Kidney glomerular epithelial cell (primary cell): ENCODE results near the gene UBAP1L.
"Not testable (repeated sequence)": the region's sequence is repeated elsewhere in the genome, so short reads cannot be mapped to it uniquely, and the experiment has no call there.

ENCODE experiments used
- DNase-seq: peaks from one replicate; lab custom pipeline; 2025; lab: John Stamatoyannopoulos, UW

UBAP1L gene

DNA sequence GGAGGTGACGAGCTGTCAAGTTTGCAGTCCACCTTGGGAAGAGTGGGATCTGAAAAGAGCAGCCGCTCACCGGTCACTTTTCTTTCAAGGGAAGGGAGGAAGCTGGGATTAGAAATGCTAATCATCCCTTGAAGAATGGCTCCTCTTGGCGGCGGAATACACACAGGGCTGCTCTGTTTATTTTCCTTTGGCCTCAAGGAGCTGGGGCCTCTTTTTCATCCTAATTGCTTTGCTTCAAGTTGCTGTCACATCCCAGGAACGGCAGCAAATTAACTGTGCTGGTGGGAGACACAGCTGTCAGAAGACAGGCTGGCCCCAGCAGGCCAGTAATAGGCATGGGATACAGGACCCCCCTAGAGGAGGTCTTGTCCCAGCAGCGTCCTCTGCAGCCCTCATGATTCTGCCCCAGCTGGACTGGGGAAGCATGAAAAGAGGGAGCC is 31.7 kb downstream of the UBAP1L start:
- peak; percentile 15 for DNase-seq

DNA sequence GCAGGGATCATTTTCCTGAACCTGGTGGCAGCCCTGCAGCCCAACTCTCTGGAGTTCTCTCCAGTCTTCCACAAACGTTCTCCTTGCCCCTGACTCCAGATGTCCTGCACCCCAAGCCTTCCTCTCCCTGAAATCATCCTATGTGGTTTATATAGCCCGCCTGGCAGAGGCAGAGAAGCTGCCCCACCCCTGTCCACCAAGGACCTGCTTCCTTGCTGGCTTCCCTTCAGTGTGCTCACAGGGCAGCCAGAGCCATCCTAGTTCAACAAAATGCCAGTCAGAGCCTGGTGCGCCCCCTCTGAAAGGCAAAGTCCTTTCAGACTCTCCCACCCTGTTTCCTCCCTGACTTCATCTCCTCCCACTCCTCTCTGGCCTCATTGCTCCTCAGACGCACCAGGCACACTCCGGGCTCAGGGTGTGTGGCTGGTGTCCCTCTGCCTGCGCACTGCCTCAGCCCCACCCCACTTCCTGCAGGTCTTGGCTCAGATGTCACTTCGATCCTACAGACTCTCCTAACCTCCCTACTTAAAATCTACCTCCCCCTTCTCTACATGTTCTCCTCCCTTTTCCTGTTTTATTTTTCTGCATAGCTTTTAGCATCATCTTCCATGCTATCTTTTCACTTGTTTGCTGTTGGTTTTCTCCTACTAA is 32.6 kb downstream of the UBAP1L start:
- DNase-seq: no peak

DNA sequence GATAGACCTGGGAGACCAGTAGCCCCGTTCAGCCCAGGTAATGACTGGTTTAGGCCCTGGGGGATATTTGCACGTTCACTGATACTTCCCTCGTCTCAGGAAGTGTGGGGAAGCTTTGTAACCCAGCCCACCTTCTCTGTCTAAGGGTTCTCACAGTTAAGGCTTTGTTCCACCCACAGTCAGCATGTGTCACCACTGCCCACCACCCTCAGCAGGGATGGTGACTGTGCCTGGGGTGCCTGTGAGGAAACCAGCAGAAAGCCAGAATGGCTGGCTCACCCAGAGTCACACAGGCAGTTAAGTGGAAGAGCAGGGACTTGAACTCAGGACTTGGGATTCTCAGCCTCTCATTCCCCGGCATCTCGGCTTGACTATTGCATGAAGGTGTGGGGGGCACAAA is 33.2 kb downstream of the UBAP1L start:
- no peak for DNase-seq

DNA sequence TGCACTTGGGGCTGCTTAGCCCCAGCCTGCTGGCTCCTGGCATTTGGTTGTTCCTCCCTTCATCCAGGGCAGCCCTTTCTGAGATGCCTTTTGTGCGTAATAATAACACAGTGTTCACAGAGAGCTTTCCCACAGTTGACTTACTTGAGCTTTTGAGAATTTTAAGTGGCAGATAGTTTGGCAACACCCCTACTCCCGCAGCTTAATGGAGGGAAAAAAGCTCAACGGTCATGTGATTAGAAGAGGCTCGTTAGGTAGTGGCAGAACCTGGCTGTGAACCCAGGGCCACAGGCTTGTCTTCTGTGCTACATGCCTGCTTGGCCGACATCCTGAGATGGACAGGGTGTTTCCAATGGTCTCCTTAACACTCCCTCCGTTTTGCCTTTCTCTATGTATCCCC is 33.7 kb downstream of the UBAP1L start:
- no peak for DNase-seq

DNA sequence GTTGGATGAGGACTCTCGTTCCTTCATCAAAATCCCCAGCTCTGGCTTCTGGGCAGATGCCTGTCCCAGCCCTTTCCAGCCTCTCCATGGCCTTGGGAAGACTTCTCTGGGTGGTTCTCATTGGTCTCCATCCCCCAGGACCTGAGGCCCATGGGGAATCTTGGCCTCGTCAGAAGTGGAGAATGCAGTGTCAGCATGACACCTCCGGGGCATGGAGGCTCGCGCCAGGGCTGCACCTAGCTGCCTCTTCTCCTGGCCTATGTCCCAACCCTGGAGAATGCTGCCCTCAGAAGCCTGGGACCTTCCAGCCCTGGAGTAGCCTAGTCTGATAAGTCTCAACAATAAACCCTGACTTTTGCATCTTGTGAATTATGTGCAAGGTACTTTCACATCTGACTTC is 35.4 kb downstream of the UBAP1L start:
- DNase-seq: no peak

DNA sequence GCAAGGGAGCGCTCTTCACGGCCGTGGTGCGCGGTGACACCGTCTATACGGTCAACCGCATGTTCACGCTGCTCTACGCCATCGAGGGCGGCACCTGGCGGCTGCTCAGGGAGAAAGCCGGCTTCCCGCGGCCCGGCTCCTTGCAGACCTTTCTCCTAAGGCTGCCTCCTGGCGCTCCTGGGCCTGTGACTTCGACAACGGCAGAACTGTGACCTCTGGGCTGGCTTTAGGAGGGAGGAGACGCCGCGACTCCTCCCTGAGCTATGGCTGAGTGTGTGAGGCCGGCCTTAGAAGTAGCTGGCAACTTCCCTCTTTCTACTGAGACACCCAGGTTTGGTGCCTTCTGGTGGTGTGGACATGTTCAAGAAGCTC is 37.0 kb downstream of the UBAP1L start:
- peak; percentile 4 for DNase-seq

DNA sequence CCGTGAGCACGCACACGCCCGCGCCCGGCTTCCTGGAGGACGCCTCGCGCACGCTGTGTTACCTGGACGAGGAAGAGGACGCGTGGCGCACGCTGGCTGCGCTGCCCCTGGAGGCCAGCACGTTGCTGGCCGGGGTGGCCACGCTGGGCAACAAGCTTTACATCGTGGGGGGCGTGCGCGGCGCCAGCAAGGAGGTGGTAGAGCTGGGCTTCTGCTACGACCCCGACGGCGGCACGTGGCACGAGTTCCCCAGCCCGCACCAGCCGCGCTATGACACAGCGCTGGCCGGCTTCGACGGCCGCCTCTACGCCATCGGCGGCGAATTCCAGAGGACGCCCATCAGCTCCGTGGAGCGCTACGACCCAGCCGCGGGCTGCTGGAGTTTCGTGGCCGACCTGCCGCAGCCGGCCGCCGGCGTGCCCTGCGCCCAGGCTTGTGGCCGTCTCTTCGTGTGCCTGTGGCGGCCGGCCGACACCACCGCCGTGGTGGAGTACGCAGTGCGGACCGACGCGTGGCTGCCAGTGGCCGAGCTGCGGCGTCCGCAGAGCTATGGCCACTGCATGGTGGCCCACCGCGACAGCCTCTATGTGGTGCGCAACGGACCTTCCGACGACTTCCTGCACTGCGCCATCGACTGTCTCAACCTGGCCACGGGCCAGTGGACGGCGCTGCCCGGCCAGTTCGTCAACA is 37.6 kb downstream of the UBAP1L start:
- no peak for DNase-seq

DNA sequence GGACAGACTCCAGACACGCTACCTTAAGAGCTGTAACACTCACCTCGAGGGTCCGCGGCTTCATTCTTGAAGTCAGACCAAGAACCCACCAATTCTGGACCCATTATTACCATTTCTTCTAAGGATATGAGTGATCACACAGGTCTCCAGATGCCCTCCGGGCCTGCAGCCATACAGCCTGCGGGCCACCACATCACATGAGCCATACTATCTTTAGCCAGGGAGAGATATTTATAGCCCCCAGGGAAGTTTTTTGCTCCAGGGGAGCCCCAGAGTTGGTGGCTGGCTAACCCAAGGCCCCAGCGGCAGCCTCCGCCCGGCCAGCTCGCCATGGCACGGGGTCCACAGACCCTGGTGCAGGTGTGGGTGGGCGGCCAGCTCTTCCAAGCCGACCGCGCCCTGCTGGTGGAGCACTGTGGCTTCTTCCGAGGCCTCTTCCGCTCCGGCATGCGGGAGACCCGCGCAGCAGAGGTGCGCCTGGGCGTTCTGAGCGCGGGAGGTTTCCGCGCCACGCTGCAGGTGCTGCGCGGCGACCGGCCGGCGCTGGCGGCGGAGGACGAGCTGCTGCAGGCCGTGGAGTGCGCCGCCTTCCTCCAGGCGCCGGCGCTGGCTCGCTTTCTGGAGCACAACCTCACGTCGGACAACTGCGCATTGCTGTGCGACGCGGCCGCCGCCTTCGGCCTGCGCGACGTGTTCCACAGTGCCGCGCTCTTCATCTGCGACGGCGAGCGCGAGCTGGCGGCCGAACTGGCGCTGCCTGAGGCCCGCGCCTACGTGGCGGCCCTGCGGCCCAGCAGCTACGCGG is 38.3 kb downstream of the UBAP1L start, which contains the start of gene KBTBD13:
Gene KBTBD13 (plus strand): TSS at position 261 of the 805 bp plus-strand sequence. CDS start 70 bp downstream, at position 331.
- DNase-seq: no peak

DNA sequence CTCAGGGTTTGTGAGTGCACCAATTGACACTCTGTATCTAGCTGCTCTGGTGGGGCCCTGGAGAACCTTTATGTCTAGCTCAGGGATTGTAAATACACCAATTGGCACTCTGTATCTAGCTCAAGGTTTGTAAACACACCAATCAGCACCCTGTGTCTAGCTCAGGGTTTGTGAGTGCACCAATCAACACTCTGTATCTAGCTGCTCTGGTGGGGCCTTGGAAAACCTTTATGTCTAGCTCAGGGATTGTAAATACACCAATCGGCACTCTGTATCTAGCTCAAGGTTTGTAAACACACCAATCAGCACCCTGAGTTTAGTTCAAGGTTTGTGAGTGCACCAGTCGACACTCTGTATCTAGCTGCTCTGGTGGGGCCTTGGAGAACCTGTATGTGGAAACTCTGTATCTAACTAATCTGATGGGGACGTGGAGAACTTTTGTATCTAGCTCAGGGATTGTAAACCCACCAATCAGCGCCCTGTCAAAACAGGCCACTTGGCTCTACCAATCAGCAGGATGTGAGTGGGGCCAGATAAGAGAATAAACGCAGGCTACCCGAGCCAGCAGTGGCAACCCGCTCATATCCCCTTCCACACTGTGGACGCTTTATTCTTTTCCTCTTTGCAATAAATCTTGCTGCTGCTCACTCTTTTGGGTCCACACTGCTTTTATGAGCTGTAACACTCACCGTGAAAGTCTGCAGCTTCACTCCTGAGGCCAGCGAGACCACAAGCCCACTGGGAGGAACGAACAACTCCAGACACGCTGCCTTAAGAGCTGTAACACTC is 39.2 kb downstream of the UBAP1L start:
- DNase-seq: not testable (repeated sequence)

DNA sequence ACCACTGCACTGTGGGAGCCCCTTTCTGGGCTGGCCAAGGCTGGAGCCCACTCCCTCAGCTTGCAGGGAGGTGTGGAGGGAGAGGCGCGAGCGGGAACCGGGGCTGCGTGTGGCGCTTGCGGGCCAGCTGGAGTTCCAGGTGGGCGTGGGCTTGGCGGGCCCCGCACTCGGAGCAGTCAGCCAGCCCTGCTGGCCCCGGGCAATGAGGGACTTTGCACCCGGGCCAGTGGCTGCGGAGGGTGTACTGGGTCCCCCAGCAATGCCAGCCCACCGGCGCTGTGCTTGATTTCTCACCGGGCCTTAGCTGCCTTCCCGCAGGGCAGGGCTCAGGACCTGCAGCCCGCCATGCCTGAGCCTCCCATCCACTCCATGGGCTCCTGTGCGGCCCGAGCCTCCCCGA is 40.1 kb downstream of the UBAP1L start:
- DNase-seq: not testable (repeated sequence)

DNA sequence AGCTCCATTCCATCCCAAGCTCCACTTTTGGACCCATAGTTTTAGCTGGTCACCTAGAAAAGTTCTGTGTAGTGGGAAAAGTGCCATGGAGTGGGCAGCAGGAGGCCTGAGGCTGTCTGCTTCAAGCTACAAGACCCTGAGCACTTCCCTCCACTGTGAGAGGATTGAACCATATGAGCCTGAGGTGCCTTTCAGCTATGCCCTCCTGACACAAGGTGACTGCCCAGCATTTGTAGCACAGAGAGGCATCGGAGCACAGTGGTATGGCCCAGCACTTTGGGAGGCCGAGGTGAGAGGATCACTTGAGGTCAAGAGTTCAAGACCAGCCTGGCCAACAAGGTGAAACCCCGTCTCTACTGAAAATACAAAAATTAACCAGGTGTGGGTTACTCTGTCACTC is 42.4 kb downstream of the UBAP1L start:
- DNase-seq: no peak

DNA sequence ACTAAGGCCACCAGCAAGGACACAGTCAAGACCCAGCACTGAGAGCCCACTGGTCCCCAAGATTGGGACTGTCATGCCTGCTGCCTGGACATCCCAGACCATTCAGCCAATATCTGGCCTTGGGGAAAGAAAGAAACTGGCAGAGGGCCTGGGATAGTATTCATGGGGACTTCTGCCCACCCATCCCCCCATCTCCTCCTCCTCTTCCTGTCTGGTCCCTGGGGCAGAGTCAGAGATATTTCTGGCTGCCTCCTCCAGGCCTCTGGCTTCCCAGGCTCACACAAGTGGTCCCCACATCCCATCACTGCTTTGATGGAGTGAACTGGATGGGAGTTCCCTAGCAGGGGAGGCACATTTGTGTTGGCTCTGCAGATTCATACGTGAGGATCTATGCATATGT is 43.0 kb downstream of the UBAP1L start:
- DNase-seq: no peak

DNA sequence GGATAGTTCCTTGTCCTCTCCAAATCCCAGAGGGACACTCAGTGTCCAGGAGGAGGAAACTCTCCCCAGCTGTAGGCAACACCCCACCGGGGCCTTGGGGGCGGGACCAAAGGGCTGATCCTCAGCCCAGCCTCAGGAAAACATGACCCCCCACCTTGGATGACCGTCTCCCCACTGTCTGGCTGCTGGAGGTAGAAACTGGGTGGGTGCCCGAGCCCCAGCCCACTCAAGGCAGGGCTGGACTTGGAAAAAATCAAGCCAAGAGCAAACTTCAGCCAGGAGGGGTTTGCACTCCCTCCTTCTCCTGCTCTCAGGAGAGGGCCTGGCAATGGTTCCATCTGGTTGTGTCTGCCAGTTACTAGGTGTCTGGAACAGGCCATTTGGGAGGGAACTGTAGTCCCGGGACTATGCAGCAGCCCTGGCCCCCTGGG is 43.6 kb downstream of the UBAP1L start:
- no peak for DNase-seq

DNA sequence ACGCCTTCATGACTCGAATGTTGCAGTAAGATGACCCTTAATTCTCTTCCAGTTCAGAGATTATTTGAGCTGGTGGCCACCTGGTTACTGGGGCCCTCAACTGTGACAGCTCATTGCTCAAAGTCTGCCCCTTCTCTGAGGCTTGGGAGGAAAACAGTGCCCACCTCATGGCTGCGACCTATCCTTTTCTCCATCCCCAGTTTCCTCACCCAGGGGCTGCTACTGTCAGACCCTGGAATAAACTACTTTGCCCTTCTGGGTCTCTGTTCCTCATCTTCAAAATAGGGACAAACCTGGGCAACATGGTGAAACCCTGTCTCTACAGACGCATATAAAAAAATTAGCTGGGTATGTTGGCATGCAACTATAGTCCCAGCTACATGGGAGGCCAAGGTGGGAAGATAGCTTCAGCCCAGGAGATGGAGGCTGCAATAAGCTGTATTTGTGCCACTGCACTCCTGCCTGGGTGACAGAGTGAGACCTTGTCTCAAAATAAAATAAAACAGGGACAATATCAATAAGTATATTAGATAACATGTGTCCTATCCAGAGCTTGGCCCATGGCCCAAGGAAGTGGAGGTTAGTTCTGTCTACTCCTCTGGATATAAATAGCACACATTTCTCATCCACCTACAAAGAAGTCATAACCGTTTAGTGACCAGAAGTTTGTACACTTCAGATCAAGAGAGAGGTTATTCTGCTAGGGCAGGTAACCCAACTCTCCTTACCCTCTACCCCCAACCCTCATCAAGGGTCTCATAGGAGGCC is 45.0 kb downstream of the UBAP1L start:
- peak; percentile 1 for DNase-seq

DNA sequence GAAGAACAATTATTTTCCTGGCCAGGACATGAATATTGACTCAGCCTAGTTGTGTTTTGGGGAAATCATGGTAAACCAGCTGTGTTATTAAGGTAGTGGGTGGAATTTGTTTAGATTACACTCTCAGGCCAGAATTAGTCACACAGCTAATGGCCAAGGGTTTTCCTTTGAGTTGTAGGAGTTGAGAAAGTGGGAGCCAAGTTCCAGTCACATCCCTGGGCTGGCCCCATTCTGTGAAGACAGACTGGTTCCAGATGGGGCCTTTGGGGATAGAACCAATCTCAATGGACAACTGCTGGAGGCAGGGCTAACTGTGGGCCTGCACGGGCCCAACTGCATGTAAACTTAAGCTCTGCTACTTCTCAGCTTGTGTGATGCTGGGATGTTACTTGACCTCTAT is 45.8 kb downstream of the UBAP1L start:
- DNase-seq: peak; percentile 10

DNA sequence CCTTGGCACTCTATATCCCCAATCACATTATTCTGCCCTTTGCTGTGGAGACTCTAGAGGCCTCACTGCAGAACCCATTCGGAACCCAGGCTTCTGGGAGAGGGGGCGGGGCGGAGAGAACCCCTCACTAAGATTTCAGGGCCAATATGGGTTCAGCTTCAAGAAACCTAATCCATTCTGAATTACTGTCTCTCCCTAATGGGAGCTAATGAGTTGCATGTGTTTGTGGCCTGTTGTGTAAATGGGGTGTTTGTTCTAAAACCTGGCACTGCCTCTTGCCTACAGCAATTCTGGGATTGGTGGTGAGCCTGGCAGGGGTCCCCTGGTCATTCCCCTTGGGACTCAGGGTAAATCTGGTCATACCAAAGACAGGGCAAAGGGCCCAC is 46.6 kb downstream of the UBAP1L start:
- DNase-seq: no peak

DNA sequence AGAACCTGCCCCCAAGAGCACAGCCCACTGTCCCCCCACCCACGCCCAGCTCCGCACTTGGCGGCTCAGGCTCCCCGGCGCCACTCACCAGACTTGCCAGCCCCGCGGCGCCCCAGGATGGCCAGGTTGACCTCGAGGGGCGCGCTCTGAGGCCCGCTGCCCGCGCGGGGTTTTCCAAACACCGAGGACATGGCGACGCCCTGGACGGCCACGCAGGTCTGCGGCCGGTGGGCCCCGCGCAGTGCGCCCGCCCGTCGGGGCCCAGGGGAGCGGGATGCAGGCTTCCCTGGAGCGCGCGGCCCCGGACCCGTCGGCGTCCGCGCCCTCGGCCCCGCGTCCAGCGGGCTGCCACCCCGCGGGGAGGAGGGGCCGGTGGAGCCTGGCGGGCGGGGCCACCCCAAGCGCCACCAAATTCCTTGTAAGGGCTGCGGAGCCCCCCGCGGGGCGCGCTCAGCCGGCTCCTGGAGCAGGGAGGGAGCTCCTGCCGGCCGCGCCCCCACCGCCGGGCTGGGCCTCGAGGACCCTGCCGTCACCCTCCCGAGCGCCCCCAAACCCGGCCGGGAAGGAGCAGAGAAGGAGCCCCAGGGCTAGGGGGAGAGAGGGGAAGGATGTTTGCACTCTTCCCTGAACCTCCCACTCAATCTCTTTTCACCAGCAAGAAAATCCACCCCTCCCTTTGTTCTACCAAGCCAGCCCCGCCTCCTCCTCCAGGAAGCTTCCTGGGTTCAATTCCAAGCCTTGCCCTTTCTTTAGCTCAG is 47.2 kb downstream of the UBAP1L start, which contains the start of gene RASL12:
Gene RASL12 (minus strand): TSS at position 347 of the 758 bp plus-strand sequence. CDS start 156 bp downstream, at position 191.
- no peak for DNase-seq

DNA sequence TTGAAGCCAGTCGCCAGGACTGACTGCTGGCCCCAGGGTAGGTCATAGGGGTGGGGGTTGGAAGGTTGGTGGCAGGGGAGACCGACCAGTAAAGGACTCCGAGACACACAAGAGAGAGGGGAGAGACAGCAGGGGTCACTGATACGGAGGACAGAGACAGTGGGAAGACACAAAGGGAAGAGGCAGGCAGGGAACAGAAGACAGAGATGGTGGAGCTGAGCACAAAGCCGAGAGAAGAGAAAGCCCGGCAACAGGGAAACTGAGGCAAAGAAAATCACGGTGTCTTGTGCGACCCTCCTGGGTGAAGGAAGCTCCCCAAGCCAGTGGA is 47.7 kb downstream of the UBAP1L start:
- DNase-seq: no peak

DNA sequence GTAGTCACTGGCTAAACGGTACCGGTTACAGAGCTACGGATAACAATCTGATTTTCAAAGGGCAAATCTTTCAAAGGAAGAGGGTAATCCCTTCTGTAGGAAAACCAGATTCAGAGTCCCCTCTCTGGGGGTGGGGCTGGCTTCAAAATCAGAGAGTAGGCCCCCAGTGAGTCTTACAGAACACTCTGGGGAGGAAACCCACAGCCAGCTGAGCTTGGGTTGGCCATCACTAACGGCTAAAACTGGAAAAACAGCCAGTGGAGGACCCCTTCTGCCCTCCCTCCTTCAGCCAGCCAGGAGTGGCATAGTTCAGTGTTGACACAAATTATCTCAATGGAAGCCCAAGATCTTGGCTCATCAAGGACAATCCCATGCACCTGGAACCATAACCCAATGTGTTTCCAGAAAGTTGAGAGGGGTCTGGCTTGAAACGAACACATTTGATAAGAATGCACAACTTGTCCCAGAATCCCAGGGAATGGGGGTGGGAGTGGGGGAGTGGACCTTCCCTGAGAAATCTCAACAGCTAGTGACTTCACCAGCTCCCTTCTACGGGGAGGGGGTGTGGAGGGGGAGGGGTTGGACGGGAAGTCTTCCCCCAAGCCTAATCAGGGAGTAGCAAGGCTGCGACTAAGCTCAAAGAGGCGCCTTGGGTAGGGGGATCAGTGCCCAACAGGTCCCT is 48.2 kb downstream of the UBAP1L start:
- DNase-seq: no peak
